ENCODE data around the gene SOX12. TPM values are rescaled to one million over a fixed set of nuclear protein-coding genes. Genes with fewer than 3 reads are reported as not detected.

The SOX12 gene
- total RNA-seq, 1 experiment from 2014 or later, result 41.0 TPM

- POLR2A ChIA-PET (ENCODE audit: low non-redundant PET), result no interaction called here
Measured at GRCh38 chr20:277496-277781, 47.9 kb upstream of the SOX12 start.

GRCh38 chr20:278181-278580, 47.2 kb upstream of the SOX12 start:
- BruUV-seq (replicated peaks), result no TSS peak
- ChIA-PET CTCF (interaction anchor here (1.0 kb wide), 1 partner anchor 12 kb away, joined by 4 read pairs; no protein-coding TSS in a partner anchor), POLR2A (ENCODE audit: low non-redundant PET) (no interaction called here)
- Histone ChIP-seq H3K9me3 (ENCODE audit: low read depth, low read length, poor library complexity, severe bottlenecking) (no peaks in the 10 kb centered on the region), H3K27me3 (replicated peaks; ENCODE audit: insufficient read depth, low read depth, low read length, poor library complexity) (no peaks in the 10 kb centered on the region), H3K4me1 (ENCODE audit: insufficient read depth, low read length, poor library complexity, severe bottlenecking) (no peaks in the 10 kb centered on the region), H3K36me3 (ENCODE audit: insufficient read depth, low read length, poor library complexity, severe bottlenecking) (peaks cover 19% of the 10 kb centered on the region), H3K4me3 (ENCODE audit: low read depth, low read length, poor library complexity, severe bottlenecking) (no peak overlapping the region), H3K27ac (ENCODE audit: low read depth, low read length, poor library complexity, severe bottlenecking) (no peak overlapping the region)
- DNase-seq (ENCODE audit: low spot score), result no peak
- intact Hi-C loops (cut with micrococcal nuclease; ENCODE audit: unreplicated experiment), result loop anchor here (1.0 kb wide), 1 partner anchor 52 kb away; no protein-coding TSS in a partner anchor
- TF ChIP-seq EZH2 (IDR thresholded peaks at IDR 0.05; ENCODE audit: borderline replicate concordance, low read depth, low read length, poor library complexity, severe bottlenecking), result no peak

More at GRCh38 chr20:277496-277781, 47.9 kb upstream of the SOX12 start:
- H3K27ac ChIP-seq (ENCODE audit: low read depth, low read length, poor library complexity, severe bottlenecking), result no peak overlapping the region
- intact Hi-C loops (cut with micrococcal nuclease; ENCODE audit: unreplicated experiment), result no loop called here
- BruUV-seq (replicated peaks), result no TSS peak
- peaks cover 19% of the 10 kb centered on the region for H3K36me3 ChIP-seq (ENCODE audit: insufficient read depth, low read length, poor library complexity, severe bottlenecking)
- no peaks in the 10 kb centered on the region for H3K27me3 ChIP-seq (replicated peaks; ENCODE audit: insufficient read depth, low read depth, low read length, poor library complexity)
- CTCF ChIA-PET, result no interaction called here
- TF ChIP-seq CTCF (conservative IDR thresholded peaks at IDR 0.05; ENCODE audit: low read depth, low read length), result no peak
- no peak for TF ChIP-seq EZH2 (IDR thresholded peaks at IDR 0.05; ENCODE audit: borderline replicate concordance, low read depth, low read length, poor library complexity, severe bottlenecking)
- H3K9me3 ChIP-seq (ENCODE audit: low read depth, low read length, poor library complexity, severe bottlenecking), result no peaks in the 10 kb centered on the region
- H3K4me1 ChIP-seq (ENCODE audit: insufficient read depth, low read length, poor library complexity, severe bottlenecking), result no peaks in the 10 kb centered on the region
- DNase-seq (ENCODE audit: low spot score), result no peak
- H3K4me3 ChIP-seq (ENCODE audit: low read depth, low read length, poor library complexity, severe bottlenecking), result no peak overlapping the region

GRCh38 chr20:278607-279571, 46.5 kb upstream of the SOX12 start:
- intact Hi-C loops (cut with micrococcal nuclease; ENCODE audit: unreplicated experiment), result loop anchor here (1.0 kb wide), 1 partner anchor 51 kb away; no protein-coding TSS in a partner anchor
- POLR2A ChIA-PET (ENCODE audit: low non-redundant PET), result no interaction called here

More at GRCh38 chr20:278607-279571, 46.5 kb upstream of the SOX12 start:
- no peaks in the 10 kb centered on the region for H3K4me1 ChIP-seq (ENCODE audit: insufficient read depth, low read length, poor library complexity, severe bottlenecking)
- peak; percentile 71 for DNase-seq (ENCODE audit: low spot score)
- CTCF ChIA-PET, result interaction anchor here (0.5 to 1.0 kb wide), 2 partner anchors 13 to 83 kb away, joined by 3 to 4 read pairs; no protein-coding TSS in a partner anchor
- peak overlapping the region; percentile 39 for H3K4me3 ChIP-seq (ENCODE audit: low read depth, low read length, poor library complexity, severe bottlenecking)
- no peaks in the 10 kb centered on the region for H3K27me3 ChIP-seq (replicated peaks; ENCODE audit: insufficient read depth, low read depth, low read length, poor library complexity)
- no peak overlapping the region for H3K27ac ChIP-seq (ENCODE audit: low read depth, low read length, poor library complexity, severe bottlenecking)
- no peaks in the 10 kb centered on the region for H3K9me3 ChIP-seq (ENCODE audit: low read depth, low read length, poor library complexity, severe bottlenecking)
- no TSS peak for BruUV-seq (replicated peaks)
- H3K36me3 ChIP-seq (ENCODE audit: insufficient read depth, low read length, poor library complexity, severe bottlenecking), result peaks cover 19% of the 10 kb centered on the region
- TF ChIP-seq EZH2 (IDR thresholded peaks at IDR 0.05; ENCODE audit: borderline replicate concordance, low read depth, low read length, poor library complexity, severe bottlenecking) (no peak), CTCF (conservative IDR thresholded peaks at IDR 0.05; ENCODE audit: low read depth, low read length) (peak; percentile 47)

Data from A673 (cell line).